Fibroblast of lung (primary cell): ENCODE data around the gene UXS1. TPM values are rescaled to one million over a fixed set of nuclear protein-coding genes. Genes with fewer than 3 reads are reported as not detected.

Source experiments
- DNase-seq, 2 donors: peaks; one replicate each; pipeline versions ENCODE4 v3.0.0 to v3.0.0-alpha.2; 2010; ENCODE audit warnings: low read depth in 2 of 2
- H2AFZ ChIP-seq: 2 replicates; pipeline ENCODE4 v1.5.1; 2012; ENCODE audit warnings: low read length, control low read depth, inconsistent platforms
- H3K27ac ChIP-seq: 2 replicates; pipeline ENCODE4 v1.5.1; 2011; ENCODE audit warnings: low read length, control low read depth; ENCODE audit not compliant: insufficient read depth
- H3K27me3 ChIP-seq: 2 replicates; pipeline ENCODE4 v1.5.1; 2011; ENCODE audit warnings: mild to moderate bottlenecking, low read length; ENCODE audit not compliant: control insufficient read depth, insufficient read depth
- H3K36me3 ChIP-seq: 2 replicates; pipeline ENCODE4 v1.5.1; 2011; ENCODE audit warnings: low read length; ENCODE audit not compliant: control insufficient read depth, insufficient read depth
- H3K4me1 ChIP-seq: 2 replicates; pipeline ENCODE4 v1.5.1; 2011; ENCODE audit warnings: low read length; ENCODE audit not compliant: control insufficient read depth, insufficient read depth; ENCODE audit errors: extremely low read depth
- H3K4me2 ChIP-seq: 2 replicates; pipeline ENCODE4 v1.5.1; 2011; ENCODE audit warnings: low read length, control low read depth; ENCODE audit not compliant: insufficient read depth; ENCODE audit errors: extremely low read depth
- H3K4me3 ChIP-seq, 4 experiments: fragments of 200-600 bp in 1 of 4; sonication (generic) in 1 of 4; replicated peaks in 1 of 4; 2 replicates each; pipeline ENCODE4 v1.5.1; 2011 to 2016; ENCODE audit warnings: low read length in 4 of 4, low read depth in 3 of 4, mild to moderate bottlenecking in 3 of 4, control low read depth in 2 of 4, inconsistent platforms in 1 of 4, mixed read lengths in 1 of 4; ENCODE audit not compliant: insufficient read depth in 1 of 4; ENCODE audit errors: control extremely low read depth in 1 of 4
- H3K79me2 ChIP-seq: 2 replicates; pipeline ENCODE4 v1.5.1; 2012; ENCODE audit warnings: mild to moderate bottlenecking, low read length, inconsistent platforms; ENCODE audit not compliant: control insufficient read depth, insufficient read depth
- H3K9ac ChIP-seq: 2 replicates; pipeline ENCODE4 v1.5.1; 2011; ENCODE audit warnings: mild to moderate bottlenecking, low read length, control low read depth; ENCODE audit not compliant: insufficient read depth
- H3K9me3 ChIP-seq: 2 replicates; pipeline ENCODE4 v1.5.1; 2012; ENCODE audit warnings: low read depth, low read length; ENCODE audit not compliant: control insufficient read depth, insufficient read depth
- H4K20me1 ChIP-seq: 2 replicates; pipeline ENCODE4 v1.5.1; 2011; ENCODE audit warnings: low read length; ENCODE audit not compliant: control insufficient read depth, insufficient read depth; ENCODE audit errors: extremely low read depth
- CTCF ChIP-seq, 2 donors: IDR thresholded peaks in 1 of 2; conservative IDR thresholded peaks in 1 of 2; 1 replicate in 1 of 2; 2 replicates in 1 of 2; pipeline ENCODE4 v1.5.1; 2011 to 2012; ENCODE audit warnings: low read length in 2 of 2, control low read depth in 1 of 2, inconsistent platforms in 1 of 2, low read depth in 1 of 2, mild to moderate bottlenecking in 1 of 2
- EZH2 ChIP-seq: IDR thresholded peaks from 2 replicates; pipeline ENCODE4 v1.5.1; 2012; ENCODE audit warnings: low read length, control low read depth, mild to moderate bottlenecking; ENCODE audit errors: missing control alignments
- polyA plus RNA-seq, 2 donors: library from polyadenylated mRNA; depleted of rRNA in 1 of 2; stranded (reverse) in 1 of 2; unstranded in 1 of 2; fragments of >200 nt; gene quantifications; 2 replicates each; pipeline ENCODE4 v1.2.1, GENCODE V29; 2011 to 2012; ENCODE audit warnings: missing spikeins in 1 of 2
- total RNA-seq: library from RNA; depleted of rRNA; stranded (reverse); fragments of >200 nt; gene quantifications from 2 replicates; pipeline ENCODE4 v1.2.1, GENCODE V29; 2014

UXS1 gene
- total and polyA plus RNA-seq, 2 donors (not counting 1 experiment from before 2014, with no cell fraction given) = 23.1 to 59.8 TPM

GRCh38 chr2:106184394-106184793 lies 9.7 kb downstream of the UXS1 start:
- H3K79me2 ChIP-seq = peaks cover 11% of the 10 kb centered on the region
- H3K27me3 ChIP-seq = no peaks in the 10 kb centered on the region
- no peaks in the 10 kb centered on the region for H4K20me1 ChIP-seq
- no peaks in the 10 kb centered on the region for H3K4me1 ChIP-seq
- H3K36me3 ChIP-seq = no peaks in the 10 kb centered on the region
- H3K4me2 ChIP-seq = no peak overlapping the region
- no peak overlapping the region for H3K9ac ChIP-seq
- no peak overlapping the region for H2AFZ ChIP-seq
- H3K9me3 ChIP-seq = no peaks in the 10 kb centered on the region
- H3K27ac ChIP-seq = no peak overlapping the region
- no peak overlapping the region for H3K4me3 ChIP-seq
- TF ChIP-seq CTCF (conservative IDR thresholded peaks at IDR 0.05 in 1 of 2, IDR thresholded peaks at IDR 0.05 in 1 of 2; ENCODE audit: low read depth in 1 of 2, low read length in 2 of 2) = no peak
- no peak for TF ChIP-seq EZH2
- no peak for DNase-seq

- H3K9ac ChIP-seq = no peak overlapping the region
- H3K27me3 ChIP-seq = no peaks in the 10 kb centered on the region
- H2AFZ ChIP-seq = no peak overlapping the region
- peak overlapping the region in 1 of 4 experiments; percentile 17 for H3K4me3 ChIP-seq
- peak overlapping the region; percentile 51 for H3K4me2 ChIP-seq
- no peaks in the 10 kb centered on the region for H4K20me1 ChIP-seq
- no peaks in the 10 kb centered on the region for H3K9me3 ChIP-seq
- H3K79me2 ChIP-seq = peaks cover 4% of the 10 kb centered on the region
- DNase-seq = peak in 1 of 2 donors; percentile 63
- no peaks in the 10 kb centered on the region for H3K36me3 ChIP-seq
- TF ChIP-seq CTCF (conservative IDR thresholded peaks at IDR 0.05 in 1 of 2, IDR thresholded peaks at IDR 0.05 in 1 of 2; ENCODE audit: low read depth in 1 of 2, low read length in 2 of 2) (no peak), EZH2 (no peak)
- no peaks in the 10 kb centered on the region for H3K4me1 ChIP-seq
- H3K27ac ChIP-seq = no peak overlapping the region
These were observed 10.9 kb downstream of the UXS1 start for GRCh38 chr2:106183101-106183696.

- no peaks in the 10 kb centered on the region for H3K9me3 ChIP-seq
- H3K79me2 ChIP-seq = peaks cover 1% of the 10 kb centered on the region
- no peaks in the 10 kb centered on the region for H4K20me1 ChIP-seq
- H2AFZ ChIP-seq = no peak overlapping the region
- DNase-seq = no peak
- H3K27ac ChIP-seq = no peak overlapping the region
- no peak overlapping the region for H3K4me2 ChIP-seq
- no peaks in the 10 kb centered on the region for H3K27me3 ChIP-seq
- no peak for TF ChIP-seq CTCF (conservative IDR thresholded peaks at IDR 0.05 in 1 of 2, IDR thresholded peaks at IDR 0.05 in 1 of 2; ENCODE audit: low read depth in 1 of 2, low read length in 2 of 2)
- H3K36me3 ChIP-seq = no peaks in the 10 kb centered on the region
- no peaks in the 10 kb centered on the region for H3K4me1 ChIP-seq
- no peak overlapping the region for H3K4me3 ChIP-seq
- H3K9ac ChIP-seq = no peak overlapping the region
These were observed 13.0 kb downstream of the UXS1 start for GRCh38 chr2:106181064-106181463.
